ENCODE data around the gene ADIPOR1.

DNA sequence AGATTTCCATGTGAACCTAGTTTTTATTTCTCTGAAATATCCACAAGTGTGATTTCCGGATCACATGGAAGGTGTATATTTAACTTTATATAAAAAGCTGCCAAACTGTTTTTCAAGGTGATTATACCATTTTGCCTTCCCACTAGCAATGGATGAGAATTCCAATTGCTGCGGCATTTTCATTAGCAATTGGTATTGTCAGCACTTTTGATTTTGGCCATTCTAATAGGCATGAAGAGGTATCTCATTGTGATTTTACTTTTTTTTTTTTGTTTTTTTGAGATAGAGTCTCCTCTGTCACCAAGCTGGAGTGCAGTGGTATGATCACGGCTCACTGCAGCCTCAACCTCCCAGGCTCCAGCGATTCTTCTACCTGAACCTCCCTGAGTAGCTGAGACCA, 13.9 kb upstream of the ADIPOR1 start:
- TF ChIP-seq, protein P1, sequence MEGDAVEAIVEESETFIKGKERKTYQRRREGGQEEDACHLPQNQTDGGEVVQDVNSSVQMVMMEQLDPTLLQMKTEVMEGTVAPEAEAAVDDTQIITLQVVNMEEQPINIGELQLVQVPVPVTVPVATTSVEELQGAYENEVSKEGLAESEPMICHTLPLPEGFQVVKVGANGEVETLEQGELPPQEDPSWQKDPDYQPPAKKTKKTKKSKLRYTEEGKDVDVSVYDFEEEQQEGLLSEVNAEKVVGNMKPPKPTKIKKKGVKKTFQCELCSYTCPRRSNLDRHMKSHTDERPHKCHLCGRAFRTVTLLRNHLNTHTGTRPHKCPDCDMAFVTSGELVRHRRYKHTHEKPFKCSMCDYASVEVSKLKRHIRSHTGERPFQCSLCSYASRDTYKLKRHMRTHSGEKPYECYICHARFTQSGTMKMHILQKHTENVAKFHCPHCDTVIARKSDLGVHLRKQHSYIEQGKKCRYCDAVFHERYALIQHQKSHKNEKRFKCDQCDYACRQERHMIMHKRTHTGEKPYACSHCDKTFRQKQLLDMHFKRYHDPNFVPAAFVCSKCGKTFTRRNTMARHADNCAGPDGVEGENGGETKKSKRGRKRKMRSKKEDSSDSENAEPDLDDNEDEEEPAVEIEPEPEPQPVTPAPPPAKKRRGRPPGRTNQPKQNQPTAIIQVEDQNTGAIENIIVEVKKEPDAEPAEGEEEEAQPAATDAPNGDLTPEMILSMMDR (IDR thresholded peaks at IDR 0.05): no peak
- no peak for TF ChIP-seq POLR2AphosphoS5 (IDR thresholded peaks at IDR 0.05)
